Measurements from ENCODE around the gene ZFYVE27. TPM values are rescaled to one million over a fixed set of nuclear protein-coding genes. Genes with fewer than 3 reads are reported as not detected.
A peak's percentile ranks its signal among the peaks of the same experiment; 100 is the strongest.

The ZFYVE27 gene
- total RNA-seq, 2 donors from 2014 or later, result 14.6 to 16.1 TPM

- H3K36me3 ChIP-seq, result peaks cover 14% of the 10 kb centered on the region
- H3K27me3 ChIP-seq, result no peaks in the 10 kb centered on the region
- TF ChIP-seq, protein P1, sequence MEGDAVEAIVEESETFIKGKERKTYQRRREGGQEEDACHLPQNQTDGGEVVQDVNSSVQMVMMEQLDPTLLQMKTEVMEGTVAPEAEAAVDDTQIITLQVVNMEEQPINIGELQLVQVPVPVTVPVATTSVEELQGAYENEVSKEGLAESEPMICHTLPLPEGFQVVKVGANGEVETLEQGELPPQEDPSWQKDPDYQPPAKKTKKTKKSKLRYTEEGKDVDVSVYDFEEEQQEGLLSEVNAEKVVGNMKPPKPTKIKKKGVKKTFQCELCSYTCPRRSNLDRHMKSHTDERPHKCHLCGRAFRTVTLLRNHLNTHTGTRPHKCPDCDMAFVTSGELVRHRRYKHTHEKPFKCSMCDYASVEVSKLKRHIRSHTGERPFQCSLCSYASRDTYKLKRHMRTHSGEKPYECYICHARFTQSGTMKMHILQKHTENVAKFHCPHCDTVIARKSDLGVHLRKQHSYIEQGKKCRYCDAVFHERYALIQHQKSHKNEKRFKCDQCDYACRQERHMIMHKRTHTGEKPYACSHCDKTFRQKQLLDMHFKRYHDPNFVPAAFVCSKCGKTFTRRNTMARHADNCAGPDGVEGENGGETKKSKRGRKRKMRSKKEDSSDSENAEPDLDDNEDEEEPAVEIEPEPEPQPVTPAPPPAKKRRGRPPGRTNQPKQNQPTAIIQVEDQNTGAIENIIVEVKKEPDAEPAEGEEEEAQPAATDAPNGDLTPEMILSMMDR (IDR thresholded peaks at IDR 0.05), result no peak
- no peak overlapping the region for H3K27ac ChIP-seq
- H3K4me3 ChIP-seq, result no peak overlapping the region
- no peaks in the 10 kb centered on the region for H3K9me3 ChIP-seq
- DNase-seq (ENCODE audit: low spot score), result no peak
- H3K4me1 ChIP-seq, result peaks cover 0 to 46% of the 10 kb centered on the region in 2 donors
Observed at GRCh38 chr10:97766106-97766810, 29.3 kb downstream of the ZFYVE27 start.

DNA sequence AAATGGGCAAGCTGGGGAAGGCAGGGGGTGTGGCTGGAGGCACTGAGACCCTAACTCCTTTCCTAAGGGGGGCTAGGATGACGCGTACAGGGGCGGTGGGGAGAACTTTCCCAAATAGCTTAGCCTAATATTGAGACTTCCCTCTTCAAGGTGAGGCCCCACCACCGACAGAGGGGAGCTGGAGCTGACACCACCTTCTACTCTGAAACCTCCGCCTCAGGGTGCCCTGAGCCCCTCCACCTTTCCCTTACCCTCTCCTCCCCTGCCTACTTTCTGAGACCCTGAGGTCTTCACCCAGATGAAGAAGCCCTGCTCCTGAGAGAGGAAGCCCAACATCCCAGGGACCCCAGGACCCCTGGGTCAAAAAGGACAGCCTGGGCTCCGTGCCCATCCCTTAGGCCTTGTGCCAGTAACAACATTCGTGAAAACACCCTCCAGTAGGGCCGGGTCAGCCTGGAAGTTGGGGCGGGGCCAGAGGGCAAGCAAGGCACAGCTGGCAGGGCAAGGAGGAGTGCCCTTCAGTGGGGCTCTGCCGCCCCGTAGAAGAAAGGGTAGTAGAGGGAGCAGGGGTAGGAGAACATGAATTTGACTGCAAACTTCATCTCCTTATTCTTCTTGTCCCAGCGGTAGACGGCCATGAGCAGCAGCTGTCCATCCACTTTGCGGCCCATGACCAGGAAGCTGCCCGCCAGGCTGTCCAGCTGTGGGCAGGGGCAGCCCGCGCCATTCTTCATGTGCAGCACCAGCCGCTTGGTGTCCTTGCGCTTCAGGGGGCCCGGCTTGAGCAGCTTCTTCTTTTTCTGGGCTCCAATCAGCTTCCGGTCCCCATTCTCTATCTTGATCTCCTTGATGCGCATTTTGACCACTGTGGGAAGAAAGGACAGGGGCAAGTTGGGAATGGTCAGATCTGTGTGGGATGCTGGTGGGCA lies 30.3 kb downstream of the ZFYVE27 start:
- Histone ChIP-seq H3K27me3 (no peaks in the 10 kb centered on the region), H3K9me3 (no peaks in the 10 kb centered on the region)

GRCh38 chr10:97768322-97769315 lies 31.7 kb downstream of the ZFYVE27 start:
- no peak for DNase-seq (ENCODE audit: low spot score)
- no peak overlapping the region for H3K27ac ChIP-seq
- peak overlapping the region in 1 of 2 donors; percentile 59 for H3K4me3 ChIP-seq
- H3K4me1 ChIP-seq, result peaks cover 0 to 38% of the 10 kb centered on the region in 2 donors
- TF ChIP-seq, protein P1 (IDR thresholded peaks at IDR 0.05), result no peak
- no peaks in the 10 kb centered on the region for H3K27me3 ChIP-seq
- no peaks in the 10 kb centered on the region for H3K9me3 ChIP-seq
- H3K36me3 ChIP-seq, result peaks cover 14% of the 10 kb centered on the region

More for the DNA sequence above, 30.3 kb downstream of the ZFYVE27 start:
- H3K4me1 ChIP-seq, result peaks cover 0 to 39% of the 10 kb centered on the region in 2 donors
- H3K4me3 ChIP-seq, result no peak overlapping the region
- DNase-seq (ENCODE audit: low spot score), result no peak
- H3K27ac ChIP-seq, result no peak overlapping the region
- peaks cover 14% of the 10 kb centered on the region for H3K36me3 ChIP-seq
- TF ChIP-seq, protein P1 (IDR thresholded peaks at IDR 0.05), result no peak

DNA sequence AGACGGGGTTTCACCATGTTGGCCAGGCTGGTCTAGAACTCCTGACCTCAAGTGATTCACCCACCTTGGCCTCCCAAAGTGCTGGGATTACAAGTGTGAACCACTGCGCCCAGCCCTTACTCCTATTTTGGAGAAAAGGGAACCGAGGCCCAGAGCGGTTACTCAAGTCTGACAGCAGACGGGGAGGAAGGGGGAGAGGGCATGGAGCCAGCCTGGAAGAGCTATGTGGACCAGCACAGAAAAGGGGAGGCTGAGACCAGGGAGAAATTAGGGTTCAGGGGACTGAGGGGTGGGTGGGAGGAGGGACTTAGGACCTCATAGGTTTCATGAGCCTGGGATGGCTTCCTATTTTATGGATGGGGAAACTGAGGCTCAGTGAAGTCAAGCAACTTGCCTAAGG lies 33.3 kb downstream of the ZFYVE27 start:
- Histone ChIP-seq H3K4me3 (peak overlapping the region; percentile 51 to 59), H3K27me3 (no peaks in the 10 kb centered on the region)
- DNase-seq (ENCODE audit: low spot score), result no peak

More for the DNA sequence above, 33.3 kb downstream of the ZFYVE27 start:
- Histone ChIP-seq H3K27ac (peak overlapping the region in 1 of 2 donors; percentile 80), H3K36me3 (peaks cover 14% of the 10 kb centered on the region), H3K9me3 (no peaks in the 10 kb centered on the region), H3K4me1 (peaks cover 0 to 22% of the 10 kb centered on the region in 2 donors)
- TF ChIP-seq, protein P1 (IDR thresholded peaks at IDR 0.05), result no peak

Data from right atrium auricular region (tissue), 2 donors.